H4 (cell line): ENCODE data around the gene TASOR. TPM values are rescaled to one million over a fixed set of nuclear protein-coding genes. Genes with fewer than 3 reads are reported as not detected.
A peak's percentile ranks its signal among the peaks of the same experiment; 100 is the strongest.
"Not testable (repeated sequence)": the region's sequence is repeated elsewhere in the genome, so short reads cannot be mapped to it uniquely, and the experiment has no call there.

Source experiments
- DNase-seq: peaks from one replicate; pipeline ENCODE4 v3.0.0-alpha.2; 2015; ENCODE audit warnings: low spot score
- total RNA-seq: library from RNA; depleted of rRNA; stranded (reverse); fragments of >200 nt; shearing (Covaris generic); gene quantifications from 2 replicates; pipeline ENCODE4 v1.2.3, GENCODE V29; 2014; rRNA removed

The TASOR gene, protein sequence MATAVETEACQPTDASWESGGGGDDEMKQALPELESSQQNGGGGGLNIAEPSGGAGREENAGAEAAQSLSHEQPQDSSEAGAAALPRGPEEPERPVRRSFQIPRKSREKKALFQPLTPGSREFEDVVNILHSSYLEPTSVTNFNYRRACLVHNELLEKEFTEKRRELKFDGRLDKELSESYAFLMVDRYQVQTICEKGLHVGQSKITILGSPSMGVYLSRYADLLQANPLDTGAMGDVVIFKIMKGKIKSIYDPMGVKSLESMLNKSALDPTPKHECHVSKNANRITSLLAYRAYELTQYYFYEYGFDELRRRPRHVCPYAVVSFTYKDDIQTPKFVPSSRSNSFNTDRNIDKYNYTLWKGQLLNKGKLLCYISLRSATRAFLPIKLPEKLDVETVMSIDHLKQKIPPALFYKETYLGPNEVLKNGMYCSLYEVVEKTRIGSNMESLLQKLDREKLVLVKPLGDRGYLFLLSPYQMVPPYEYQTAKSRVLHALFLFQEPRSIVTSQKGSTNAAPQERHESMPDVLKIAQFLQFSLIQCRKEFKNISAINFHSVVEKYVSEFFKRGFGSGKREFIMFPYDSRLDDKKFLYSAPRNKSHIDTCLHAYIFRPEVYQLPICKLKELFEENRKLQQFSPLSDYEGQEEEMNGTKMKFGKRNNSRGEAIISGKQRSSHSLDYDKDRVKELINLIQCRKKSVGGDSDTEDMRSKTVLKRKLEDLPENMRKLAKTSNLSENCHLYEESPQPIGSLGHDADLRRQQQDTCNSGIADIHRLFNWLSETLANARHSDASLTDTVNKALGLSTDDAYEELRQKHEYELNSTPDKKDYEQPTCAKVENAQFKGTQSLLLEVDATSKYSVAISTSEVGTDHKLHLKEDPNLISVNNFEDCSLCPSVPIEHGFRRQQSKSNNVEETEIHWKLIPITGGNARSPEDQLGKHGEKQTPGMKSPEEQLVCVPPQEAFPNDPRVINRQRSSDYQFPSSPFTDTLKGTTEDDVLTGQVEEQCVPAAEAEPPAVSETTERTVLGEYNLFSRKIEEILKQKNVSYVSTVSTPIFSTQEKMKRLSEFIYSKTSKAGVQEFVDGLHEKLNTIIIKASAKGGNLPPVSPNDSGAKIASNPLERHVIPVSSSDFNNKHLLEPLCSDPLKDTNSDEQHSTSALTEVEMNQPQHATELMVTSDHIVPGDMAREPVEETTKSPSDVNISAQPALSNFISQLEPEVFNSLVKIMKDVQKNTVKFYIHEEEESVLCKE (N-terminal part only)
- 36.4 and 40.9 TPM in 2 replicates for total RNA-seq

DNA sequence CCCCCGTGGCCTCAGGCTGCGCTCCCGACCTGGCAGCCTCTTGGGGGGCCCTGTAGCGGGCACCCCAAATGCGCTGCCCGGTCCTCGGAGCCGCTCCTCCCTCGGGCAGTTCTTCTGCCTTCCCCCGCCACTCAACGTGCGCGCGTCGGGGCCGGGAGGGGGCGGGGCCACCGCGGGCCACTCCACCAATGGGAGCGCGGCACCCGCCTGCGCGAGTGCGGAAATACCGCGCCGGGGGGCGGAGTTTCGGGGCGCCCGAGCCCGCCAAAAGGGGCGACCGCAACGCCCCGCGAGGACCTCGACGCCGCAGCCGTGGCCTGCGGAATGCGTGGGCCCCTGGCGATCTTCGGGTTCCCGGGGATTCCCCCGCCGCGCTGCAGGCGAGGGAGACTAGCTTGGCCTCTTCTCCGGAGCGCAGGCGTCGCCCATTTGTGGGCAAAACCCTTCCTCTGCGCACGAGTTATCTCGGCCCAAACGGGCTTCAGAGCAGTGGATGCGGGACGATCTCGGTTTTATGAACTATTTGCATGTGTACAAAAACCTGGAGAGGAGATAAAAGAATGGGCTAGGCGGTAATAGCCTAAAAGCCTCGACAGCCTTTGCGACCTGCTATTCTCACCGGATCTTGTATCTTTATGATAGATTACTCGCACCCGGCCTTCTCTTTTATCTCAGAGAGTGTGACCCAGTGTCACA is at the start of gene TASOR:
Gene TASOR (minus strand): TSS at position 144 of the 696 bp plus-strand sequence. CDS start 259 bp downstream, outside the sequence.
- DNase-seq, result peak; percentile 33

DNA sequence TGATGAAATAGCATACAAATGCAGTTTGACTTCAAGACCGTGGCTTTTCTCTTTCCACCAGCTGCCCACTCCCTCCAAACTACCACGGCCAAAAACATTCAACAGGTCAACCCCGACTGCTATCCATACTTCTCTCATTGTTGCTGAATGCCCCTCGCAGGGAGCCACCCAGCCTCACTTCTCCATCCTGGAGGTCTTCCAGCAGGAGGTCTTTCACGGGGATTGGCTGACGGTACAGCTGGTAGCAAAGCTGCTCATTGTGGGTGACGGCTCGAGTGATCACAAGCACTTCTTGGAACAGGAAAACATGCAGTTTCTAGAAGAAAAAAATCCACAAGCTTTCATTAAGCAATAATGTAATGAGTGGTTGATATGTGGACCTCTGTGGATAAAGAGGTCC is 49.0 kb upstream of the TASOR start:
- no peak for DNase-seq

DNA sequence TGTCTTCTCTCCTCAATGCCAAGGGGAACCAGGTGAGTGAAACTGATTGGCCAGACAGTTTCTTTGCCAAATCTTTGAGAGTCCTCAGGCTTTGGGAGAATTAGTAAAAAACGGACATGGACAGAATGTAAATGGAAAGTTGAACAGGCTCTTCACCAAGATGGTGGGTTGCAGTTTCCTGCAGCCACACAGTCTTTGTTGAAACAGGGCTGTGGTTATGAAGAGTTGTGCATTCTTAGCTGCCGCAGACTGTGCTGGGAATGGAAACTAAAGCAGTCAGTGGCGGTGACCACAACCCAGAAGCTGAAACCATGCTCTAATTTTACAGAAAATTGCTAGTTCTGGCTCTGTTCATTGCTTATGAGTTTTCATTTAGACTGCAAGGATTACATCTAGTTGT is 42.1 kb upstream of the TASOR start:
- DNase-seq, result no peak

DNA sequence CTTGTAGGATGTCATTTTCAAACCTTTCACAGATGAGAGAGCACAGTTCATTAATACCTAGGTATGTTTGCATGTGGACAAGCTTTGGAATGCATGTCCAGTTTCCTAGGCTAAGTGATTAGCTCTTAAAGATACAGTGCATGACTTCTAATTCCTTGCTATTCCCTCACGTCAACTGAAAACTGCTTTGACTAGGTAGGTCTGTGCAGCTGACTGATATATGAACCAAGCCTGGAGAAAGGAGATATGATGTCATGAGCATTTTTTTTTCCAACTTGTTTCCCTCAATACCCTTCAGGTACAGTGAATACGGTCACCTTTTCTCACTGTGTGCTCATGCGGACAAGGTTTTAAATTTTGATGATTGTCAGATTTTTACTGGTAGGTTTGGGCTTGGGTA is 41.6 kb upstream of the TASOR start:
- no peak for DNase-seq

DNA sequence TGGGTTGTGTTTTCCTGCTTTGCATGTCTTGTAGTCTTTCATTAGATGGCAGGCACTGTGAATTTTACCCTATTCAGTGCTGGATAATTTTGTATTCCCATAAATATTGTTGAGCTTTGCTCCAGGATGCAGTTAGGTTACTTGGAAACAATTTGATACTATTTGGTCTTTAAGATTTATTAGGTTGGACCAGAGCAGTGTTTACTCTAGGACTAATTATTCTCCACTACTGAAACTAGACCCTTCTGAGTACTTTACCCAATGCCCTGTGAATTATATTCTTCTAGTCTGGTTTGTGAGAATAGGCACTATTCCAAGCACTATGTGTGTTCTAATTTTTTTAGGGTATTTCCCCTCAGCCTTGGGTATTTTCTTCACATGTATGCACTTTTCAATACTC is 37.8 kb upstream of the TASOR start:
- DNase-seq, result no peak

DNA sequence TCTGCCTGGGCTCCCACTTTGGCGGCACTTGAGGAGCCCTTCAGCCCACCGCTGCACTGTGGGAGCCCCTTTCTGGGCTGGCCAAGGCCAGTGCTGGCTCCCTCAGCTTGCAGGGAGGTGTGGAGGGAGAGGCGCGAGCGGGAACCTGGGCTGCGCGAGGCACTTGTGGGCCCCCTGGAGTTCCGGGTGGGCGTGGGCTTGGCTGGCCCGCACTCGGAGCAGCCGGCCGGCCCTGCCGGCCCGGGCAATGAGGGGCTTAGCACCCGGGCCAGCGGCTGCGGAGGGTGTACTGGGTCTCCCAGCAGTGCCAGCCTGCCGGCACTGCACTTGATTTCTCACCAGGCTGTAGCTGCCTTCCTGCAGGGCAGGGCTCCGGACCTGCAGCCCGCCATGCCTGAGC is 35.7 kb upstream of the TASOR start:
- not testable (repeated sequence) for DNase-seq

DNA sequence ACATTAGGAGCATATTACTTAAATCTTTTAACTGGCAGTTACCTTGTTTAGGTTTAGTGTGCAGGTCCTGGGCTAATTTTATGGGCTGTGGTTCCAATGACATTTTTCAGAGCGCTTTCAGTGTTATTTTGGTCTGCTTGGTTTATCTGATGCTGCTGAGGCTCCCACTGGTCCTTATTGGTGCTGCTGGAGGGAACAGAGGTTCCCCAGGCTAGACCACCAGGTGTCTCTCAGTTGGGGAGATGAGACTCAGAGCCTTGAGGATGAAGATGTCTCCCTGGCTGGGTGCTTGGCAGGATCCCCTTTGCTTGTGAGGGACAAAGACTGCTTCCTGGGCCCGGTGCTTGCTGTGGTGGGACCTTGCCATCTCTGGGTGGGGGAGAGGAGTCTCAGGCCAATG is 28.3 kb upstream of the TASOR start:
- DNase-seq, result no peak

DNA sequence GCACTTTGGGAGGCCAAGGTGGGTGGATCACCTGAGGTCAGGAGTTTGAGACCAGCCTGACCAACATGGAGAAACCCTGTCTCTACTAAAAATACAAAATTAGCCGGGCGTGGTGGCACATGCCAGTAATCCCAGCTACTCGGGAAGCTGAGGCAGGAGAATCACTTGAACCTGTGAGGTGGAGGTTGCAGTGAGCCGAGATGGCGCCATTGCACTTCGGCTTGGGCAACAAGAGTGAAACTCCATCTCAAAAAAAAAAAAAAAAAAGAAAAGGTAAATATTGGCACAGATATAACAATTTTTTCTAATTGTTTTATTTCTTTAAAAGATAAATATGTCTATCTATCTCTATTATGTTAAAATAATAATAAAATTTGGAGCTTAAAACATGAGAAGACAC is 24.3 kb upstream of the TASOR start:
- DNase-seq, result not testable (repeated sequence)

DNA sequence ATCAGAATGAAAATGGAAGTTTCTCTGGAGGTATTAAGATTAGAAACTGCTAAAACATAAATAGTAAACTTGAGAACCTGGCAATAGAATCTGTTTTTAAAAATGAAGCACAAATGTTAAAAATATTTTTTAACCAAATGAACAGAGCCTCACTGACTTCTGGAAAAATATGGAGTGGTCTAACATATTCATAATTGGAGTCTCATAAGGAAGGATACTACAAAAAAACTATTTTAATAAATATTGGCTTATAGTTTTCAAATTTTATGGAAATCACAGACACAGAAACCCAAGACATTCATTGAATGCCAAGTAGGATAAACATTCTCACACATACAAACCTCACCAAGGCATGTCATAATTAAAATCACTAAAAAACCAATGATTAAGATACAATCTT is 23.6 kb upstream of the TASOR start:
- DNase-seq, result no peak

DNA sequence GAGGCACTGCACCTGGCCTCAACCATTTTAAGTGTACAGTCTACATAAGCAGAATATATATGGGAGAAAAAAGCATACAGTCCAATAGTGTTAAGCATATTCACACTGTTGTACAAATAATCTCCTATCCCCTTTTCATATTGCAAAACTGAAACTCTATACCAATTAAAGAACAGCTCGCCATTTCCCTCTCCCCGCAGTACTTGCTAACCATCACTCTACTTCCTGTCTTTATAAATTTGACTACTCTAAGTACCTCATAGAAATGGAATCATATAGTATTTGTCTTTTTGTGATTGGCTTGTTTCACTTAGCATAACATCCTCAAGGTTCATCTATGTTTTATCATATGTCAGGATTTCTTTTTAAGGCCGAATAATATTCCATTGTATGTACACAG is 21.6 kb upstream of the TASOR start:
- DNase-seq, result no peak

DNA sequence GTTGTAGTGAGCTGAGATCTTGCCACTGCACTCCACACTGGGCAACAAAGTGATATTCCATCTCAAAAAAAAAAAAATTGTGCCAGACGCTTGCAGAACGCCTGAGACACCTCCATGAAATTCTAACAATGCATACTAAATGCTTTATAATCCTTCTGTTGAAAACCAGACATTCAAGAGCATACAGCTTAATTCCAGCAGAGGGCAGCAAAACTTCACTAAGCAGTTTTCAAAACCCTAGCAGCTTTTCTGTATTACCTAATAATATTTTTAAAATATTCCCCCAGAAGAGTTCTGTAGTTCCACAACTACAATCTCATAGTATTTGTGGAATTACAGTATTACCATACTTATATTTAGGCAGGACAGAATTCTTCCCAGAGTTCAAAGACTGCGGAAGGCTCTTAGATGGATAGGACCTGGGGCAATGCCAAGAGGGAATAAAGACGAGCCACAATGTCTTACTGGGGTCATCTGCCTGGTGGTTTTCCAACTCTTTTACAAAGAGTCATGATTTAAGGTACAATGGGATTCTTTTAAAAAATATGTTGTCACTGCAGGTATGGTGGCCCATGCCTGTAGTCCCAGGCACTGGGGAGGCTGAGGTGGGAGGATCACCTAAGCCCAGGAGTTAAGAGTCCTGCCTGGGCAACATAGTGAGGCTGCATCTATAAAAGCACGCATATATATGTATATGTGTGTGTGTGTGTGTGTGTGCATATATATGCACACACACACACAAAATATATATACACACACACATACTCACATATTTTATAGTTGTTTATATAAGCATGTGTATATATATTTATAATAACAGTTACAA is 19.6 kb upstream of the TASOR start:
- DNase-seq, result peak; percentile 29

DNA sequence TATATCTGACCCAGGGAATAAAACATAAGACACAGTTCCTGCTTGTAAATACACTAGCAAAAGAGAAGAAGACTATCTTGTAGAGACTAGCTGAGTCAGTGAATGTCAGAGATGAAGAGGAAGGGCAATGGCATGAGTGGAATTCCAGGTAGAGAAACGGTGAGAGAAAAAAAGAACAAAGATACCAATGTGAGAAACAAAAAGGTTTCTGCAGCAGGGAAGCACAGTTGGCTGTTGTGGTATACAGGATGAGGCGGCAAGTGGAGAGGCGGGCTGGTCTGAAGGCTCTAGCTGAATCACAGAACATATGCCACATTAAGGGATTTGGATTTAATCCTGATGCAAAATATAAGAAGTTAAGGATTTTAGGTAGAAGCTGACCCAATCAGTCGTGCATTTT is 17.1 kb upstream of the TASOR start:
- DNase-seq, result no peak

DNA sequence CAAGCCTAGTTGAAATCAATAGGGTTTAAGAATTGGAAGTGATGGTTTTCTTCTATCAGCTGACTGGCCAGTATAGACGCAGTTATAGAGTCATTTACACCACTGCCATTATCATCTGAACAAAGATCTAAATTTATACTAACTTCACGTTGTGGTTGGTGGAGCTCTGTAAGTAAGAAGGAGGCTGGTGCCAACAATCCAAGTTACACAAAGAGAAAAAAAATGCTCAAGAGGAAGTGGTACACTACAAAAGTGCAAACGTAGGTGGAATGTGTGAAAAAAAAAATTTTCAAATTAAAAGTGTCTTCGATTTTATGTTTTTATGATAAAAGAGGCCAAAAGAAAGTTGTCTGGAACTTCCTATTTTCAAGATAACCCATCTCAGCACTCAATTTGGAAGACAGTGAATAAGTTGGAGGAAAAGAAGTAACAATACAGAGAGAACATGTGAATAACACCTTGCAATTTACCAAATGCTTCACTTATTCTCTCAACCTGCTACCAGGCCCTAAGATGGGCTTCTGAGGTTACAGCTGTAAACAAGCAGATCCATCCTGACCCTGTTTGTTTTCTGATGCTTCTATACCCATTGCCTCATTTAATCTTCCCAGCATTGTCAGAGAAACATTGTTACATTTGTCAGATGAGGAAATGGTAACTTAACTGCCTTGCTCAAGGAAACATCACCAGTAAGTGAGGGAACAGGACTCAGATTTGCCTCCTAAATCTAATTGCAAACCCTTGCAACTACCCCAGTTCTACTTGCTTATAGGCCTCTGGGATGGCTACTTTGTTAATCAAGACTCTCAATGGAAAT is 12.0 kb upstream of the TASOR start:
- no peak for DNase-seq

DNA sequence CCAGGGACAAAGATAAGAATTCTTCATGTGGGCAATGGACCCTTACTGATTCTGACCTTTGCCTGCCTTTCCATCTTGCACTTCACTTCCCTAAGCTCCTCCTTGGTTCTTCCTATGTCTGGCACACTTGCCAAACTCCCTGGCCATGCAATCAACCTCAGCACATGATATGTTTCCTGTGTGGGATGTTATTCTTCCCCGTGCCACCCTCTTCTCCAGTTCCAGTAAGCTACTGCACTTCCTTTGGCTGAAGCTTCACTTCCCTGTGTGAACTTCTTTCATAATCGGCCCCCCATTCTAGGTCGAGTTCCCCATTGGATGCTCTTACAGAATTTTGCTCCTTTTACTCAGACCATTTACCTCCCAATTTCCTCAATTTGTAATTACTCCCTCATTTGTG is 10.7 kb upstream of the TASOR start:
- DNase-seq, result peak; percentile 6

DNA sequence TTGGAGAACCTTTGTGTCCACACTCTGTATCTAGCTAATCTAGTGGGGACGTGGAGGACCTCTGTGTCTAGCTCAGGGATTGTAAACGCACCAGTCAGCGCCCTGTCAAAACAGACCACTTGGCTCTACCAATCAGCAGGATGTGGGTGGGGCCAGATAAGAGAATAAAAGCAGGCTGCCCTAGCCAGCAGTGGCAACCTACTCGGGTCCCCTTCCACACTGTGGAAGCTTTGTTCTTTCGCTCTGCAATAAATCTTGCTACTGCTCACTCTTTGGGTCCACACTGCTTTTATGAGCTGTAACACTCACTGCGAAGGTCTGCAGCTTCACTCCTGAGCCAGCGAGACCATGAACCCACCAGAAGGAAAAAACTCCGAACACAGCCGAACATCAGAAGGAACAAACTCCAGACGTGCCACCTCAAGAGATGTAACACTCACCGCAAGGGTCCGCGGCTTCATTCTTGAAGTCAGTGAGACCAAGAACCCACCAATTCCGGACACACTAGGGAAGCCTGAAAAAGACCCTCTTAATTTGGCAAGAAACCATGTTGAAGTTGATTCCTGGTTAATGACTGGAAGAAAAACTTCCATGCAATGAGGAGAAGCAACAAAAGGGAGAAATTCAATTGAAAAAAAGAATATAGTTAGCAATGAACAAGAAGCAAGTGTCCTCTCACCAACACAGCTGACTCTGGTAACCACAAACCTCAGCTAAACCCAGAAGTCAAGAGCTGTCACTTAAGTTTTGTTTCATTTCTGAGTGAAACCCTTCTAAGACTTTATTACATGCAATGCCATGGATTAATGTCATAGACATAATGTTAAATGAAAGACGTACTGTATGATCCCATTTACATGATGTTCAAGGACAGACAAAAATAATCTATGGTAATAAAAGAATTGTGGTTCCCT is 9.7 kb upstream of the TASOR start:
- not testable (repeated sequence) for DNase-seq

DNA sequence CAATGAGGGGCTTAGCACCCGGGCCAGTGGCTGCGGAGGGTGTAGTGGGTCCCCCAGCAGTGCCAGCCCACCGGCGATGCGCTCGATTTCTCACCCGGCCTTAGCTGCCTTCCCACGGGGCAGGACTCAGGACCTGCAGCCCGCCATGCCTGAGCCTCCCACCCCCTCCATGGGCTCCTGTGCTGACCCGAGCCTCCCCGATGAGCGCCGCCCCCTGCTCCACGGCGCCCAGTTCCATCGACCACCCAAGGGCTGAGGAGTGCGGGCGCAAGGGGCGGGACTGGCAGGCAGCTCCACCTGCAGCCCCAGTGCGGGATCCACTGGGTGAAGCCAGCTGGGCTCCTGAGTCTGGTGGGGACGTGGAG is 8.9 kb upstream of the TASOR start:
- not testable (repeated sequence) for DNase-seq

DNA sequence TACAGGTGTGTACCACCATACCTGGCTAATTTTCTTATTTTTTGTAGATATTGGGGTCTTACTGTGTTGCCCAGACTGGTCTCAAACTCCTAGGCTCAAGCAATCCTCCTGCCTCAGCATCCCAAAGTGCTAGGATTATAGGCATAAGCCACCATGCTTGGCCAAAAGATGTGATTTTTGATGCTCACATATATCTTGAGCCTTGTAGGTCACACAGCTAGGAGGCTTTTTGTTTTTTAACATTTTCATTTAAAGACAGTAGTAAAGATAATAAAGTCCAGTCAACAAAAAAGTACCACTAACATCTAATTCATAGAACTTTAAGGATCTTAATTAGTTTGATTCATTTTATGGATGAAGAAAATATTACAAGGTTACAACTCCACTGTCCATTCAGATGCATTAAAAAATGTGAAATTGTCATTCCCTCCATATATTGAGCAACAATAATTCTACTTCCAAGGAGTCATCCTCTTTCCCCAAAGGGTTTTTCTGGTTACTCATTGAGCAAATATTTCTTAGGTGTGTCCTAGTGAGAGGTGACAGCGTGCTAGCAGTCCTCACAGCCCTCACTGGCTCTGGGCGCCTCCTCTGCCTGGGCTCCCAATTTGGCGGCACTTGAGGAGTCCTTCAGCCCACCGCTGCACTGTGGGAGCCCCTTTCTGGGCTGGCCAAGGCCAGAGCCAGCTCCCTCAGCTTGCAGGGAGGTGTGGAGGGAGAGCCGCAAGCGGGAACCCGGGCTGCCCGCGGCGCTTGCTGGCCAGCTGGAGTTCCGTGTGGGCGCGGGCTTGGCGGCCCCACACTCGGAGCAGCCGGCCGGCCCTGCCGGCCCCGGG is 8.3 kb upstream of the TASOR start:
- no peak for DNase-seq

DNA sequence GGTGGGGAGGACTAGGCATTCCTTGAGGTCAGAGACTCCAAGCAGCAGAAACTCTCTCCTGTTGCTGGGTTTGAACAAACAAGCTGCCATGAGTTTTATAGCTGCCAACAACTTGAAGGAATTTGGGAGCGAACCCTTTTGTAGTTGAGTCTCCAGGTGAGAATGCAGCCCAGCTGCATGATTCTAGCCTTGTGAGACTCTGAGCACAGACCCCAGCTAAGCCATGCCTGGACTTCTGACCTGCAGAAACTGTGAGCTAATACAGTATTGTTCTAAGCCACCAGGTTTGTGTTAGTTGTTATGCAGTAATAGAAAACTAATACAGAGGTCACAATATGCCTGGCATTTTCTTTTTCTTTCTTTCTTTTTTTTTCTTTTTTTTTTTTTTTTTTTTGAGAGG is 6.2 kb upstream of the TASOR start:
- DNase-seq, result no peak
